Astrocyte (in vitro differentiated cells and primary cell): ENCODE results near the gene TEX2. TPM values are rescaled to one million over a fixed set of nuclear protein-coding genes. Genes with fewer than 3 reads are reported as not detected.

Experiments
- DNase-seq: peaks from one replicate; pipeline ENCODE4 v3.0.0-alpha.2; 2010; ENCODE audit warnings: low read depth
- FAIRE-seq: peaks from 2 replicates; lab custom pipeline; 2011; peaks lifted over from hg19 to GRCh38; lab: Jason Lieb, UNC
- H2AFZ ChIP-seq: 2 replicates; pipeline ENCODE4 v1.6.0; 2012; ENCODE audit warnings: low read depth, low read length, inconsistent platforms
- H3K27ac ChIP-seq: 2 replicates; pipeline ENCODE4 v1.5.1; 2011; ENCODE audit warnings: low read depth, low read length, inconsistent platforms
- H3K27me3 ChIP-seq: 2 replicates; pipeline ENCODE4 v1.6.0; 2011; ENCODE audit warnings: low read length, inconsistent platforms; ENCODE audit not compliant: insufficient read depth
- H3K36me3 ChIP-seq: 2 replicates; pipeline ENCODE4 v1.5.1; 2011; ENCODE audit warnings: low read length, inconsistent platforms; ENCODE audit not compliant: insufficient read depth
- H3K4me1 ChIP-seq: 2 replicates; pipeline ENCODE4 v1.5.1; 2011; ENCODE audit warnings: low read length, inconsistent platforms; ENCODE audit not compliant: insufficient read depth
- H3K4me2 ChIP-seq: 2 replicates; pipeline ENCODE4 v1.6.0; 2012; ENCODE audit warnings: low read length, inconsistent platforms
- H3K4me3 ChIP-seq: 2 replicates; pipeline ENCODE4 v1.5.1; 2011; ENCODE audit warnings: low read depth, mild to moderate bottlenecking, low read length, inconsistent platforms; ENCODE audit not compliant: insufficient read depth
- H3K79me2 ChIP-seq: 2 replicates; pipeline ENCODE4 v1.6.0; 2012; ENCODE audit warnings: mild to moderate bottlenecking, low read length, inconsistent platforms; ENCODE audit not compliant: insufficient read depth
- H3K9ac ChIP-seq: 2 replicates; pipeline ENCODE4 v1.6.0; 2012; ENCODE audit warnings: mild to moderate bottlenecking, low read length, inconsistent platforms
- H3K9me3 ChIP-seq: 2 replicates; pipeline ENCODE4 v1.5.1; 2012; ENCODE audit warnings: low read depth, mild to moderate bottlenecking, low read length, inconsistent platforms; ENCODE audit not compliant: insufficient read depth
- H4K20me1 ChIP-seq: 2 replicates; pipeline ENCODE4 v1.6.0; 2012; ENCODE audit warnings: low read length, inconsistent platforms; ENCODE audit not compliant: insufficient read depth
- H3K27ac Mint-ChIP-seq: one replicate; pipeline ENCODE4 v1.8.0; 2021; ENCODE audit warnings: mild to moderate bottlenecking, mixed read lengths; ENCODE audit not compliant: unreplicated experiment
- H3K27me3 Mint-ChIP-seq: one replicate; pipeline ENCODE4 v1.8.0; 2021; ENCODE audit warnings: low read depth, mixed read lengths; ENCODE audit not compliant: unreplicated experiment
- H3K36me3 Mint-ChIP-seq: one replicate; pipeline ENCODE4 v1.8.0; 2021; ENCODE audit warnings: low read depth, mixed read lengths; ENCODE audit not compliant: unreplicated experiment
- H3K4me1 Mint-ChIP-seq: one replicate; pipeline ENCODE4 v1.8.0; 2021; ENCODE audit warnings: low read depth, mixed read lengths; ENCODE audit not compliant: unreplicated experiment
- H3K4me3 Mint-ChIP-seq: one replicate; pipeline ENCODE4 v1.8.0; 2021; ENCODE audit warnings: mild to moderate bottlenecking, moderate library complexity, mixed read lengths; ENCODE audit not compliant: unreplicated experiment
- H3K9me3 Mint-ChIP-seq: one replicate; pipeline ENCODE4 v1.8.0; 2021; ENCODE audit warnings: mild to moderate bottlenecking, mixed read lengths; ENCODE audit not compliant: unreplicated experiment
- CTCF ChIP-seq: IDR thresholded peaks from 2 replicates; pipeline ENCODE4 v1.5.1; 2011; ENCODE audit warnings: low read depth, mild to moderate bottlenecking, inconsistent platforms, low read length, moderate library complexity; ENCODE audit not compliant: insufficient read depth
- EZH2 ChIP-seq: IDR thresholded peaks from 2 replicates; pipeline ENCODE4 v1.6.1; 2012; ENCODE audit warnings: mild to moderate bottlenecking, low read length, inconsistent platforms; ENCODE audit not compliant: insufficient read depth
- total RNA-seq: library from RNA; stranded (reverse); gene quantifications from 2 replicates; pipeline ENCODE4 v1.2.1, GENCODE V29; 2021

TEX2 gene
- total RNA-seq, 1 donor from 2014 or later, result 56.1 TPM

- H3K27me3 ChIP-seq, result no peaks in the 10 kb centered on the region
- peaks cover 13% of the 10 kb centered on the region for H3K4me1 ChIP-seq
- H3K9ac ChIP-seq, result no peak overlapping the region
- H3K27ac Mint-ChIP-seq, result peak overlapping the region; percentile 79
- H3K4me3 ChIP-seq, result no peak overlapping the region
- H3K36me3 ChIP-seq, result no peaks in the 10 kb centered on the region
- no peaks in the 10 kb centered on the region for H3K9me3 Mint-ChIP-seq
- no peak overlapping the region for H2AFZ ChIP-seq
- peak overlapping the region; percentile 35 for H3K27ac ChIP-seq
- no peaks in the 10 kb centered on the region for H3K27me3 Mint-ChIP-seq
- FAIRE-seq (peak; percentile 76), DNase-seq (peak; percentile 90)
- no peaks in the 10 kb centered on the region for H3K9me3 ChIP-seq
- peak overlapping the region; percentile 62 for H3K4me2 ChIP-seq
- TF ChIP-seq EZH2, result no peak
- TF ChIP-seq CTCF, result no peak
- no peak overlapping the region for H3K4me3 Mint-ChIP-seq
- peaks cover 7% of the 10 kb centered on the region for H3K36me3 Mint-ChIP-seq
- peaks cover 2% of the 10 kb centered on the region for H3K79me2 ChIP-seq
- no peaks in the 10 kb centered on the region for H4K20me1 ChIP-seq
- H3K4me1 Mint-ChIP-seq, result peaks cover 39% of the 10 kb centered on the region
Observed at GRCh38 chr17:64196601-64197000, 66.5 kb downstream of the TEX2 start.

GRCh38 chr17:64193561-64193960, 69.5 kb downstream of the TEX2 start:
- Histone ChIP-seq H3K4me1 (peaks cover 8% of the 10 kb centered on the region), H3K4me3 (no peak overlapping the region), H3K27me3 (no peaks in the 10 kb centered on the region), H3K27ac (no peak overlapping the region), H3K9ac (no peak overlapping the region), H3K36me3 (no peaks in the 10 kb centered on the region), H3K79me2 (no peaks in the 10 kb centered on the region), H3K9me3 (peaks cover 3% of the 10 kb centered on the region), H4K20me1 (no peaks in the 10 kb centered on the region), H3K4me2 (no peak overlapping the region), H2AFZ (no peak overlapping the region)
- Mint-ChIP-seq H3K9me3 (no peaks in the 10 kb centered on the region), H3K4me1 (peaks cover 20% of the 10 kb centered on the region), H3K27me3 (no peaks in the 10 kb centered on the region), H3K36me3 (peaks cover 13% of the 10 kb centered on the region), H3K27ac (no peak overlapping the region), H3K4me3 (no peak overlapping the region)
- DNase-seq, result no peak
- TF ChIP-seq EZH2 (no peak), CTCF (no peak)
- FAIRE-seq, result no peak

GRCh38 chr17:64192589-64192988, 70.5 kb downstream of the TEX2 start:
- Histone ChIP-seq H3K4me1 (peaks cover 8% of the 10 kb centered on the region), H3K27me3 (no peaks in the 10 kb centered on the region), H3K9me3 (peaks cover 3% of the 10 kb centered on the region), H4K20me1 (no peaks in the 10 kb centered on the region), H3K79me2 (no peaks in the 10 kb centered on the region), H3K36me3 (no peaks in the 10 kb centered on the region), H3K4me2 (no peak overlapping the region), H2AFZ (no peak overlapping the region), H3K27ac (no peak overlapping the region), H3K9ac (no peak overlapping the region), H3K4me3 (no peak overlapping the region)
- DNase-seq (no peak), FAIRE-seq (no peak)
- Mint-ChIP-seq H3K9me3 (no peaks in the 10 kb centered on the region), H3K27ac (no peak overlapping the region), H3K36me3 (peaks cover 15% of the 10 kb centered on the region), H3K4me1 (peaks cover 18% of the 10 kb centered on the region), H3K27me3 (no peaks in the 10 kb centered on the region), H3K4me3 (no peak overlapping the region)
- no peak for TF ChIP-seq CTCF
- TF ChIP-seq EZH2, result no peak
